ENCODE data around the gene HSDL2.
"Not testable (repeated sequence)": the region's sequence is repeated elsewhere in the genome, so short reads cannot be mapped to it uniquely, and the experiment has no call there.

The HSDL2 gene

DNA sequence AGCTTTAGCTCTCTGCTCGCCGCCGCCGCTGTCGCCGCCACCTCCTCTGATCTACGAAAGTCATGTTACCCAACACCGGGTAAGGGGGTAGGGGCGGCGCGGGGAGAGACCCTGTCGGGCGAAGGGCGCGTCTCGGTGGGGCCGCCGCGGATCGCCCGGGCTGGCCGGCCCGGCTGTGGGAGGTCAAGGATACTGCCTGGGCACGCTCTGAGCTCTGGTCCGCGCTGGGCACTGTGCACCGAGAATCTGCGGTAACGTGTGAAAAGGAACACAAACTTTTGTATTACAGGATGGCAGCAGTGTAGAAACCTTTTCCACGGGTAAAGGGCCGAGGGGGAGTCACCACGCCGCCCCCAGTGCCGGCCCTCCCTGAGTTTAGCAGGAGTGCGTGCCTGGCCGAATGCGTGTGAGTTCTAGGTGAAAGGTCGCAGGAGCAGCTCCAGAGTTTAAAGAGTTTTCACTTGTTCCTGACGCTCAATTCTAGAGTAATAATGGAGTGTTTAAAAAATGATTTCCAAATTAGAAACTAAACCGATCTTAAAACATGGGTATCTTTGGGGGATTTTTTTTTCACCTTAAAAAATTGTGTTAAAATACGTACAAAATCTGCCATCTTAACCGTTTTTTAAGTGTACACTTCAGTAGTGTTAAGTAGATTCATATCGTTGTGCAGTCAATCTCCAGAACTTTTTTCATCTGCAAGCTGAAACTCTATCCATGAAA, at the start of gene HSDL2:
HSDL2 (plus strand) TSS at position 7 of the 723 bp plus-strand sequence; CDS start at position 63, 56 bp downstream.
- no peak for DNase-seq

GRCh38 chr9:112331674-112331952, 48.3 kb upstream of the HSDL2 start:
- no peak for DNase-seq

DNA sequence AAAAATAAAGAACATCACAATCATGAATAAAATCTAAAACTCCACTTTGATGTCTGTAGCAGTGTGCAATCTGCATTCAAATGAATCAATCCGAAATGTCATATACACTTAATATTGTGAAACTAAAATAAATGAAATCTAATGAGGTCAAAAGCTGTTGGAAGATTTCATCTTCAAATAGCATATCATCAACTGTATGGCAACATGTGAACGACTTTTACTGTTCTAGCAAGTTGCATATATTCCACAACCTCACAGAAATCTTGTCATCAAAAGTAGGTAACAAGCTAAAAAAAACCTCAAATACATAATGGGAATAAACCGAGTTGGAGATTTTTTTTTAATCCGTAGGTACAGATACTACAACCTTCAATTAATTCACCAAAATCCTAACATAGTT, 47.7 kb upstream of the HSDL2 start:
- DNase-seq: no peak

DNA sequence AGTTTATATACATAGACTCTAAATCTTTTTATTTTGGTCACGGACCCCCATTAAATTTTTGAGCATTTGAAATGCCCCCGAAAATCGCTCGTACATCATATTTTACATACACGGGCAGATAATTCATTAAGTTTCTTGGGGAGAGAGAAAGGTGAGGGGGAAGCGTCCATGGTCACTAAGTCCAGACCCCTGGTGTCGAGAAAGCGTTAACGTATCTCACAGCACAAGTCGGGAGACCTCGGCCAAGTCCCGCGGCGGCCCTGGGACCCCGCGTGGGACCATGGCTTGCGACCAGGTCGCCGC, 47.3 kb upstream of the HSDL2 start:
- no peak for DNase-seq

DNA sequence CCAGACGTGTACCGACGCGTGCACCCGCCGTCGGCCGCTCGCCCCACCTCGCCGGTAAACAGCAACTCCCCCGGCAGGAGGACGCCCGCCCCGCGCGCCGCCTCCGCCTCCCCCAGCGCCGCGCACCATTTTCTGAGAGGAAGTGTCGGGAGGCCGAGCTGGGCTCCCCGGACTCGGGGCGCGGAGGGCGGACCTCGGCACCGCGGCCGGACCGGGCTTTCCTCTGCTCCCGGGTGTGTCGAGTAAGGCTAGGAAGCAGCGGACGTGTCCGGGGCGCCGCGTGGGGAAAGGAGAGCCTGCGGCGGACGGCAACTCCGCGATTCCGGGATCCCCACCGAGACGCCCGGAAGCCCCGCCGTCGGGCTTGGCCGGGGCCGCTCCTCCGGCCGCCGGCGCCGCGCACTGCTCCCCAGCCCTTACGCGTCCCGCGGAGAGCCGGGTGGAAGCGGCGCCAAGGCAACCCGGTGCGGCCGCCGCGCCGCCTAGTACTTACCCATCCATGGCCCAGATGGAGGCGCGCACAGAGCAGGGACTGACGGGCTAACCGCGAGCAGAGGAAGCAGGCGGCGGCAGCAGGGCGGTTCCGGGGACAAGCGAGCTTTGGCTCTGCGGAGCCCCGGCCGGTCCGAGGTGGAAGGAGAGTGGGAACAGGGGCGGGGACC, 46.8 kb upstream of the HSDL2 start, which contains the start of gene PTBP3:
PTBP3 (minus strand) TSS at position 643 of the 662 bp plus-strand sequence. CDS start 35,754 bp downstream, outside the sequence.
- DNase-seq: peak; percentile 65

DNA sequence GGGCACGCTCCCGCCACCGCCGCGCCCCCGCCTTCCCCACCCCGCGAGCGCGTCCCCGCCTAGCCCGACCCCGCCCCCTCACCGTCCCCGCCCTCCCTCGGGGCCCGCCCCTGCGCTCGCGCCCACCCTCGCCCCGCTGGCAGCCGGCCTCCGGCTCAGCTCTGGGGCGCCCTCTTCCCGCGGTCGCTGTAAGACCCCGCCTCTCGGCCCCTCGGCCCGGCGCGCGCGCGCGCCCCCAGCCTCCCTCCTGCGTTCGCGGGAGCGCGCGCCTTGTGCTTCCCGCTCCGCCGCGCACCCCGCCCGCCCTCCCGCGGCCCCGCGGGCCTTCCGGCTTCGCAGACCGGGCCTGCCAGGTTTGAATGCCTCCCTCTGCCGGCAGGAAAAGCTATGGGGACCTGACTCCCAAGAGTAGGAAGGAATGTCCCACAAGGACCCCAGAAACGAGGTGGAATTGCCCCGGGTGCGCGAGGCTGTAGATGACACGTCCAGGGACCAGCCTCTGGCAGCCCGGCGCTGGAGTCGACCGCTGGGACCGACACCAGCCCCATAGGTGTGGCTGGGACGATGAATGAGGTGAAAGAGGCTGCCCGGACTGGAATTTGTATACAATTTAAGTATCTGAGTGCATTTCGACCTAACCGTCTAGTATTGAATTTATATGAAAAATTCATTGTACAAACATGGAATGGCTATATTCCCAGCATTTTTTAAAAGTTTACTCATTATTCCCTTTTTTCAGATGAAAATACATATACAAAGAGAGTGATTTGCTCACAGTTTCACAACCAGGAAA, 46.1 kb upstream of the HSDL2 start:
- DNase-seq: peak; percentile 90

DNA sequence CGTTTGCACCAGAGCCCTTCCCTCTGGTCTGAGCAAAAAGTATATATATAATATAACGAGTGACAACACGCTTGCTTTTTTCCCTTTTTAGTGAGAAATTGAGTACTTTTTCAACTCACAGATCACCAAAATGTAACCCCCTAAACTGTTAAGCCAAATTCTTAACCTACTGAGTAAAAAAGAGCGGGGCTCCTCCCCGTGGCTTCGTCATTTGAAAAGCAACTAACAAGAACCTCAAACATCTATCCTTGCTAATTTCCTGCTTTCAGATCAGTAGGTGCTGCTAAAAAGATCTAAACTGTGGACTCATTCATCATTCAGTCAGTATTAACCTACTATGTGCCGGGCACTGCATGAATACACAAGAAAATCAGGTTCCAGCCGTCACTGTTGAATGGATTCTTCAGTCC, 45.5 kb upstream of the HSDL2 start:
- peak; percentile 19 for DNase-seq

GRCh38 chr9:112337547-112337946, 42.4 kb upstream of the HSDL2 start:
- DNase-seq: no peak

DNA sequence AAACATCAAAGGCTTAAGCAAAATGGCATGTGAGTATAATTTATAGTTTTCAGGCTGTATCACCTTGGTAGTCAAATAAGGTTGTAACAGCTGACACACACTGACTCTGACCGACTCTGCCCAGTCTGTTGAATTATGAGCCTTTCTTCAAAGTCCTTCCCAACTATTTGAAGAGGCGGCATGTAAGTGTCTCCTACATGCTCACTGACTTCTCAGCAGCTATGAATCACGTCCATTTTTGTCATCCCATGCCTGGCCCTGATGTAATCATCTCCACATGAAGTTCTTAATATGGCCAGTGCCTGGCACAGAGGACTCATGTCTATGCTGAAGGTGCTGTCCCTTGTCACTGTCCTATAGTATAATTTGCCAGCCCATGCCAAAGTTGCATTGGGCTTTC, 41.3 kb upstream of the HSDL2 start:
- DNase-seq: no peak

DNA sequence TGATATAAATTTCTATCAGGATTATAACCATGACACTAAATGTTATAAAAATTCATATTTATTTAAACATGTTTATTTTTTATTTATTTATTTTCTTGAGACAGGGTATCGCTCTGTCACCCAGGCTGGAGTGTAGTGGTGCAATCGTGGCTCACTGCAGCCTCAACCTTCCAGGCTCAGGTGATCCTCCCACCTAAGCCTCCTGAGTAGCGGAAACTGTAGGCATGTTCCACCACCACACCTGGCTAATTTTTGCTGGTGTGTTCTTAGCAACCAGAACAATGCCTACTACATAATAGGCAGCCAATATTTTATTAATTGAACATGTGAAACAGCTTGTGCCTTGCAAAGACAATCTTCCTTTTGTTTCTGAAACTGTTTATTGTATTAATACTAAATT, 40.0 kb upstream of the HSDL2 start:
- no peak for DNase-seq

DNA sequence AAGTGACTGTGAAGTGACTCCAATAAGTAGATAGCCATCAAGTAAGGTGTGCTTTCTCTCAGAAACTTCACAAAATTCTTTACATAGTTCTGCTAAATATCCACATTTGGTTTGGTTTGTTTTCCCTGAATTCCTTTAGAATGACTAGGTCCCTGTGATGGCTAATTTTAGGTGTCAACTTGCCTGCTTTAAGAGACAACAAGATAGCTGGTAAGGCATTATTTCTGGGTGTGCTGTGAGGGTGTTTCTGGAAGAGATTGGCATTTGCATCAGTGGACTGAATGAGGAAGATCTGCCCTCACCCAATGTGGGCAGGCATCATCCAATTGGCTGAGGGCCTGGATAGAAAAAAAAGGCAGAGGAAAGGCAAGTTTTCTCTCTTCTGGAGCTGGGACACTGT, 38.2 kb upstream of the HSDL2 start:
- DNase-seq: no peak

DNA sequence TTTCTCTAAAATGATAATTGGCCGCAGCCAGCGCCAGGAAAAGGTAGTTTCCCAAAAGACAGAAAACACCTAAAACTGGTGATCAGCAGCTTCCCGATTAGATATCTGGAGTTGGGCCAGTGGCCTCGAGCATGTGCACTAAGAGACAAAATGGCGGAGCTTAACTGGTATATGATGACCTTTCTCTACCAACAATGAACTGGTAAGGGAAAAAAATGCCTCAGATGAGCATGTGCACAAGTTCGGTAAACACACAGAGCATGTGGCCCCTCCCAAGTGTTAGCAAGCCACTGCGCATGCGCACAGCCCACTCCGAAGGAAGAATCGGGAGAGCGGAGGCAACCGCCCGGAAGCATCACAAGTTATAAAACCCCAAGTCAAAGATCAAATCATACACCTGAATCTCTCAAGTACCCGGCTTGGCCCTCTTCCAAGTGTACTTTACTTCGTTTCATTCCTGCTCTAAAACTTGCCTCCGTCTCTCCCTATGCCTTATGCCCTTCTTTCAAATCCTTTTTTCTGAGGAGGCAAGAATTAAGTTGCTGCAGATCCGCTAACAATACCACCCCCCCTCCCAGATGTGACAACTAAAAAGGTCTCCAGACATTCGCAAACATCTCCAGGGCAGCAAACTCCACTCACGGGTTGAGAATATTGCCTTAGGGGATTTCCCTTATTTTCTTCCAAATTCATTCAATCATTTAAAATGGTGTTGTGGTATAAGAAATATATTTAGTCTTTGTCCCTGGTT, 31.5 kb upstream of the HSDL2 start:
- DNase-seq: peak; percentile 63

GRCh38 chr9:112349008-112349333, 30.9 kb upstream of the HSDL2 start:
- DNase-seq: no peak

GRCh38 chr9:112351184-112351583, 28.7 kb upstream of the HSDL2 start:
- DNase-seq: no peak

DNA sequence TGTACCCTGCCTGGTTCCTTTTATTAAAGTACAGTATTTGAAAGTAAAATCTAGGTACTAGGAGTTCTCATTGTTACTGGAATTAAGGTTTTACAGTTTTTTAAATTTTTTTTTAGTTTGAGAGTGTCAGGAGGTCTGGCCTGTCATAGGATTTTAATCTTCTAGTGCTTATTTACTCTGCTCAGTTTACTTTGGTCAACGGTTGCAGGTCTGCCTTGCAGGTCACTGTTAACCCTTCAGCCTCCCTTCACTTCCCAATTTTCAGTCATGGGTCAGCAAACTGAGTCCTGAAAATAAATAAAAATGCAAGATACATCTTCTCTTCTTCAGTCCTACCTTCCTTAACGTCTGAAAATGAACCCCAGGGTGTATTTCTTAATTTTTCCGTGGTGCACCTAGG, 27.7 kb upstream of the HSDL2 start:
- no peak for DNase-seq

DNA sequence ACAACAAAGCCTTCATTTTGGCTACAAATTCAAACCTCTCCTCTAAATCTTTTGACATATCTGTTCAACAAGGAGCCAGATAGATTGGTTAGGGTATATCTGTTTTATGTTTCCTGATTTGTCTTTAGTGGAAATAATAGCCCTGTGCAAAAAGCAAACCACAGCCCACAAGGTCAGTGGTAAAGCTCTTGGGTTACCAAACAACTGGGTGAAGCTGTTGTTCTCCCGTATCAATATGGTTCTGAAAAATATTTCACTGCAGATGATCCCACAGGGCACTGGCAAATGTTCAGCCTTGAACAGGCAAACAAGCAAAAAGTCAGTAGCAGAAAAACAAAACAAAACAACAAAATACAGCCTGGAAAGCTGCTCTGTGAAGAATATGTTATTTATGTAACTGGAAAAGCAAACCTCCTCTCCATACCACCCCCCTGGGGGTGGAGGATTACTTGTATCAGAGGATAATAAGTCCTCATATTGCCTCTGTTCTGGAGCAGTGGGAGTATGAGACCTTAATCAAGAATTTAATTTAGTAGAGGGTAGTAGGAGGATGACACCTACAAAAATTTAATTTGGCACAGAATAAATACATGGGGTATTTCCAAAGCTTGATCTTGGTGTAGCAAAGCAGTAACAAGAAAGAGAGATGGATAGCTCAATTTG, 25.7 kb upstream of the HSDL2 start:
- DNase-seq: no peak

- DNase-seq: no peak
These were observed 24.4 kb upstream of the HSDL2 start for GRCh38 chr9:112355427-112355897.

GRCh38 chr9:112360047-112360804, 19.7 kb upstream of the HSDL2 start:
- no peak for DNase-seq

DNA sequence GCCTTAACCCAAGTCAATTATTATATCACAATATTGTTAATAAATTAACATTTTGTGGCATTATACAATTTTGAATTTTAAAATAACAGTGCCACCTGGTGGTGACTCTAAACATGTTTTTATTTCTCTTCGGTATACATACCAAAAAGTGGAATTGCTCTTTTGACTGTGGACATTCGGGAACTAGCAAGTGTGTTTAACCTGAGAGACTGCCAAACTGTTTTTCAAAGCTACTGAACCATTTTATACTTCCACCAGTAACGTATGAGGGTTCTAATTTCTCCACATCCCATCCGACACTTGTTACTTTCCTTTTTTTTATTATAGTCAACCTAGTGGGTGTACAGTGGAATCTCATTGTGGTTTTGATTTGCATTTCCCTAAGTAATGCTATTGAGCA, 18.3 kb upstream of the HSDL2 start:
- DNase-seq: peak; percentile 5

- DNase-seq: no peak
These were observed 15.1 kb upstream of the HSDL2 start for GRCh38 chr9:112364761-112365160.

- DNase-seq: not testable (repeated sequence)
These were observed 14.7 kb upstream of the HSDL2 start for GRCh38 chr9:112365257-112365656.

GRCh38 chr9:112366591-112366990, 13.3 kb upstream of the HSDL2 start:
- no peak for DNase-seq
